SK-N-SH (cell line): Measurements from ENCODE around the gene RPL26. TPM values are rescaled to one million over a fixed set of nuclear protein-coding genes. Genes with fewer than 3 reads are reported as not detected.
A peak's percentile ranks its signal among the peaks of the same experiment; 100 is the strongest.

ENCODE experiments used
- CTCF ChIA-PET: fragments of 300-600, 350-600 bp; formaldehyde crosslinking; extraction: SDS; loops from one replicate; lab custom pipeline; 2021; lab: Yijun Ruan, JAX
- POLR2A ChIA-PET: fragments of 350-600 bp; sonication (Branson Sonifier 250); formaldehyde crosslinking; extraction: SDS; loops from one replicate; lab custom pipeline; 2020; ENCODE audit warnings: antibody characterized with exemption, inconsistent platforms; lab: Yijun Ruan, JAX
- DNase-seq: peaks from one replicate; pipeline ENCODE4 v3.0.0; 2012
- H2AFZ ChIP-seq: fragments of 200-600 bp; sonication (generic); 2 replicates; pipeline ENCODE4 v1.8.1; 2016; ENCODE audit warnings: antibody characterized with exemption, mild to moderate bottlenecking, low read depth
- H3F3A ChIP-seq: fragments of 200-600 bp; sonication (generic); replicated peaks from 2 replicates; pipeline ENCODE3; 2016; ENCODE audit warnings: antibody characterized with exemption, mild to moderate bottlenecking; ENCODE audit not compliant: insufficient read depth
- H3K27ac ChIP-seq, 2 experiments: fragments of 200-500 bp in 1 of 2; fragments of 200-600 bp in 1 of 2; sonication (Bioruptor generic) in 1 of 2; sonication (generic), shearing (Covaris generic) in 1 of 2; 2 replicates each; pipeline versions ENCODE4 v1.5.1 to v1.6.1; 2014 to 2016; ENCODE audit warnings: low read depth in 2 of 2, inconsistent platforms in 1 of 2, low read length in 1 of 2, mild to moderate bottlenecking in 1 of 2, mixed read lengths in 1 of 2
- H3K27me3 ChIP-seq: fragments of 200-600 bp; sonication (generic), shearing (Covaris generic); 2 replicates; pipeline ENCODE4 v1.6.1; 2016; ENCODE audit warnings: mixed run types; ENCODE audit not compliant: insufficient read depth
- H3K36me3 ChIP-seq, 2 experiments: fragments of 200-500 bp in 1 of 2; fragments of 200-600 bp in 1 of 2; sonication (Bioruptor generic) in 1 of 2; sonication (generic) in 1 of 2; replicated peaks in 1 of 2; 2 replicates each; pipeline versions ENCODE3 to v1.5.1; 2014 to 2016; ENCODE audit warnings: low read length in 1 of 2, mild to moderate bottlenecking in 1 of 2; ENCODE audit not compliant: insufficient read depth in 2 of 2, control insufficient read depth in 1 of 2
- H3K4me1 ChIP-seq, 2 experiments: fragments of 200-500 bp in 1 of 2; fragments of 200-600 bp in 1 of 2; sonication (Bioruptor generic) in 1 of 2; sonication (generic), shearing (Covaris generic) in 1 of 2; 2 replicates each; pipeline versions ENCODE4 v1.5.1 to v1.6.1; 2014 to 2016; ENCODE audit warnings: low read depth in 1 of 2, low read length in 1 of 2, mixed run types in 1 of 2; ENCODE audit not compliant: insufficient read depth in 2 of 2, control insufficient read depth in 1 of 2
- H3K4me2 ChIP-seq: fragments of 200-600 bp; sonication (generic), shearing (Covaris generic); 2 replicates; pipeline ENCODE4 v1.6.1; 2017; ENCODE audit warnings: mixed run types
- H3K4me3 ChIP-seq, 2 experiments: fragments of 200-500 bp in 1 of 2; fragments of 200-600 bp in 1 of 2; sonication (Bioruptor generic) in 1 of 2; sonication (generic), shearing (Covaris generic) in 1 of 2; 2 replicates each; pipeline versions ENCODE4 v1.5.1 to v1.8.1; 2014 to 2016; ENCODE audit warnings: low read depth in 2 of 2, inconsistent platforms in 1 of 2, low read length in 1 of 2, mild to moderate bottlenecking in 1 of 2, mixed read lengths in 1 of 2, moderate library complexity in 1 of 2
- H3K79me2 ChIP-seq: fragments of 200-600 bp; sonication (generic); 2 replicates; pipeline ENCODE4 v1.8.1; 2017; ENCODE audit warnings: mild to moderate bottlenecking; ENCODE audit not compliant: insufficient read depth
- H3K9ac ChIP-seq: fragments of 200-600 bp; sonication (generic); 2 replicates; pipeline ENCODE4 v1.6.1; 2017; ENCODE audit warnings: mixed run types
- H3K9me2 ChIP-seq: fragments of 200-600 bp; sonication (generic); 2 replicates; pipeline ENCODE4 v1.6.1; 2017; ENCODE audit warnings: mixed run types
- H3K9me3 ChIP-seq: fragments of 200-600 bp; sonication (generic); 2 replicates; pipeline ENCODE4 v1.6.1; 2017; ENCODE audit warnings: mixed run types, mild to moderate bottlenecking, moderate library complexity
- H4K20me1 ChIP-seq: fragments of 200-600 bp; sonication (generic); 2 replicates; pipeline ENCODE4 v1.6.1; 2017; ENCODE audit warnings: mild to moderate bottlenecking, mixed run types; ENCODE audit not compliant: insufficient read depth
- CHD2 ChIP-seq: fragments of 150-350 bp; IDR thresholded peaks from 2 replicates; pipeline ENCODE4 v1.6.1; 2018; ENCODE audit warnings: low read length; ENCODE audit not compliant: partially characterized antibody
- ELF1 ChIP-seq: IDR thresholded peaks from 2 replicates; pipeline ENCODE4 v1.4.0; 2012
- EP300 ChIP-seq, 2 experiments: IDR thresholded peaks; 2 replicates each; pipeline versions ENCODE4 v1.4.0 to v1.6.1; 2012; ENCODE audit warnings: borderline replicate concordance in 1 of 2, low read depth in 1 of 2, low read length in 1 of 2
- FOSL2 ChIP-seq: IDR thresholded peaks from 2 replicates; pipeline ENCODE4 v1.4.0; 2012; ENCODE audit warnings: low read depth, mild to moderate bottlenecking, moderate library complexity, borderline replicate concordance
- FOXJ3 ChIP-seq: sonication (generic); formaldehyde crosslinking; IDR thresholded peaks from 2 replicates; pipeline ENCODE4 v1.5.1; 2020; ENCODE audit warnings: mild to moderate bottlenecking, missing genetic modification reagents
- FOXM1 ChIP-seq: IDR thresholded peaks from 2 replicates; pipeline ENCODE4 v1.4.0; 2012; ENCODE audit warnings: low read depth, mild to moderate bottlenecking
- JUND ChIP-seq: IDR thresholded peaks from 2 replicates; pipeline ENCODE4 v1.4.0; 2012
- MEF2A ChIP-seq: IDR thresholded peaks from 2 replicates; pipeline ENCODE4 v1.4.0; 2012; ENCODE audit warnings: low read depth, borderline replicate concordance
- MXI1 ChIP-seq: IDR thresholded peaks from 2 replicates; pipeline ENCODE4 v1.6.1; 2012; ENCODE audit warnings: mild to moderate bottlenecking, low read depth, low read length, improper control_type of control experiment
- NFIC ChIP-seq: IDR thresholded peaks from 2 replicates; pipeline ENCODE4 v1.4.0; 2012; ENCODE audit warnings: borderline replicate concordance
- NRF1 ChIP-seq: IDR thresholded peaks from 2 replicates; pipeline ENCODE4 v1.6.1; 2012; ENCODE audit warnings: low read depth, mild to moderate bottlenecking, low read length
- POLR2AphosphoS5 ChIP-seq: IDR thresholded peaks from 2 replicates; pipeline ENCODE4 v1.6.1; 2012; ENCODE audit warnings: low read depth, low read length
- RAD21 ChIP-seq: IDR thresholded peaks from 2 replicates; pipeline ENCODE4 v1.6.1; 2012; ENCODE audit warnings: mild to moderate bottlenecking, low read length
- TAF1 ChIP-seq: IDR thresholded peaks from 2 replicates; pipeline ENCODE4 v1.6.1; 2012; ENCODE audit warnings: low read depth, mild to moderate bottlenecking, low read length, moderate library complexity, borderline replicate concordance
- TCF12 ChIP-seq: IDR thresholded peaks from 2 replicates; pipeline ENCODE4 v1.4.0; 2012
- YY1 ChIP-seq: IDR thresholded peaks from 2 replicates; pipeline ENCODE4 v1.4.0; 2012; ENCODE audit warnings: low read depth, mild to moderate bottlenecking
- WGBS: methylation state at CpG from one replicate; pipeline ENCODE4 v1.1.6; 2017; ENCODE audit warnings: low lambda C conversion rate; 5-methylcytosine and 5-hydroxymethylcytosine counted together
- polyA plus RNA-seq, 3 experiments: library from polyadenylated mRNA; depleted of rRNA; stranded (reverse); fragments of >200 nt; gene quantifications; 2 replicates each; pipeline ENCODE4 v1.2.3, GENCODE V29; 2012
- TF ChIP-seq, protein P1 (sequence below): IDR thresholded peaks from 2 replicates; pipeline ENCODE4 v1.4.0; 2012; ENCODE audit warnings: low read depth
- TF ChIP-seq, protein P2 (sequence below): IDR thresholded peaks from 2 replicates; pipeline ENCODE4 v1.4.0; 2012; ENCODE audit warnings: low read depth, borderline replicate concordance
- TF ChIP-seq, protein P3 (sequence below): fragments of 150-350 bp; IDR thresholded peaks from 2 replicates; pipeline ENCODE4 v1.6.1; 2017; ENCODE audit warnings: antibody characterized with exemption, low read length, low read depth, borderline replicate concordance
- TF ChIP-seq, protein P4 (sequence below): fragments of 200-600 bp; sonication (generic); IDR thresholded peaks from 2 replicates; pipeline ENCODE4 v1.6.1; 2017; ENCODE audit warnings: antibody characterized with exemption, mild to moderate bottlenecking, moderate library complexity
- TF ChIP-seq, protein P5 (sequence below): IDR thresholded peaks from 2 replicates; pipeline ENCODE4; 2012
- TF ChIP-seq, protein P6 (sequence below): IDR thresholded peaks from 2 replicates; pipeline ENCODE4 v1.6.1; 2012; ENCODE audit warnings: mild to moderate bottlenecking, low read depth, low read length, moderate library complexity

The RPL26 gene
- polyA plus RNA-seq (2012; rRNA removed), result 4,770 and 5,684 TPM in 2 replicates
- polyA plus RNA-seq (2012; cell fraction: cytosol; rRNA removed), result 7,597 and 10,418 TPM in 2 replicates
- 774 and 1,084 TPM in 2 replicates for polyA plus RNA-seq (2012; cell fraction: nucleus; rRNA removed)

DNA sequence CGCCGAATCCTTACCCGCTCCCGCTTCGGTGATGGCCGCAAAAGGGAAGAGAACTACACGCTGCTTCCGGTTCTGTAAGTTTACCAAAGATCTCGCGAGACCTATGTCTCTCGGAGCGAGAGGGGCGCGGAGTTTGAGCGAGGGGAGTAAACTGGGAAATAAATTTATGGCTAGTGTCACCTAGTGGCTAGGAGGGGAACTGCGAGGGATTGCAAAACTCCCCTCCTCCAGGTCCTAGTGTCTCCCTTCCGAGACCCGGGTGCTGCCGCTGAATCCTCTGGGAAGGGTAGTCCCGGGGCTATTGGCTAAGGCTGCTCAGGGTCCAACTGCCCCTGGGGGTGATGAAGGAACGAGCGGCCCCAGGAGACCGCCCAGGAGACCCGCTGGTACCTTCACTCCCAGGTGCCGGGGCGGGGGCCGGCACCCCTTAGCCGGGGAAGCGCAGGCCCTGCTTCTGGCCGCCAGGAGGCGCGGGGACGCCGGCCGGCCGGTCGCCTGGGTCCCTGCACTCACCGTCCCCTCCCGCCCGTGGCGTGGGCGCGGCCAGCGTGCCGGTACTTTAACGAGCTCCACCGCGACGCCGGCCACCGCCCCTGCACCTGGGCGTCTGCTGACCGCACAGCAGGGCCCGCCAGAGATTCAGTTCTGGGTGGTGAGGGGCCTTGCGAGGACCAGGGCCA, at the start of gene RPL26:
RPL26 (minus strand) TSS at position 51 of the 680 bp plus-strand sequence. CDS start 883 bp downstream, outside the sequence.
- Histone ChIP-seq H4K20me1 (peaks cover 39% of the 10 kb centered on the region), H3K4me2 (peak within 1 kb of the TSS; percentile 98), H3F3A (peaks cover 64% of the 10 kb centered on the region), H3K9me2 (no peaks in the 10 kb centered on the region), H3K27me3 (no peaks in the 10 kb centered on the region), H3K79me2 (peaks cover 48% of the 10 kb centered on the region), H3K4me1 (peaks cover 21 to 28% of the 10 kb centered on the region in 2 experiments; a peak in 3 of 4 replicates), H3K4me3 (peak within 1 kb of the TSS; percentile 73 to 87), H3K36me3 (peaks cover 23 to 40% of the 10 kb centered on the region in 2 experiments), H3K27ac (peak within 1 kb of the TSS; percentile 77 to 90), H3K9me3 (no peaks in the 10 kb centered on the region), H2AFZ (peak within 1 kb of the TSS; percentile 73), H3K9ac (peak within 1 kb of the TSS; percentile 95)
- DNase-seq, result peak; percentile 94
- ChIA-PET POLR2A (interaction anchor here (0.7 to 1.2 kb wide), 6 partner anchors 9 to 402 kb away, joined by 3 to 6 read pairs (median 4); partner anchors contain the start of genes MYH10 and SLC25A35), CTCF (interaction anchor here (0.6 to 2.9 kb wide), 40 partner anchors 8 to 407 kb away, joined by 3 to 19 read pairs (median 4); partner anchors contain the start of genes CCDC42, MYH10, NDEL1 and RNF222)
- 0% methylated on average over 12 of the region's 55 CpGs for whole genome bisulfite sequencing
- TF ChIP-seq NRF1, result no peak
- 0 out of 2 replicates have a peak, but pooled peaks have one; percentile 17 for TF ChIP-seq FOXM1
- TF ChIP-seq, protein P1, sequence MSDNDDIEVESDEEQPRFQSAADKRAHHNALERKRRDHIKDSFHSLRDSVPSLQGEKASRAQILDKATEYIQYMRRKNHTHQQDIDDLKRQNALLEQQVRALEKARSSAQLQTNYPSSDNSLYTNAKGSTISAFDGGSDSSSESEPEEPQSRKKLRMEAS, result peak; percentile 94
- peak; percentile 99 for TF ChIP-seq CHD2
- TF ChIP-seq JUND, result no peak; the same call in 1 of the 2 replicates
- TF ChIP-seq TAF1, result peak; percentile 100
- TF ChIP-seq, protein P2, sequence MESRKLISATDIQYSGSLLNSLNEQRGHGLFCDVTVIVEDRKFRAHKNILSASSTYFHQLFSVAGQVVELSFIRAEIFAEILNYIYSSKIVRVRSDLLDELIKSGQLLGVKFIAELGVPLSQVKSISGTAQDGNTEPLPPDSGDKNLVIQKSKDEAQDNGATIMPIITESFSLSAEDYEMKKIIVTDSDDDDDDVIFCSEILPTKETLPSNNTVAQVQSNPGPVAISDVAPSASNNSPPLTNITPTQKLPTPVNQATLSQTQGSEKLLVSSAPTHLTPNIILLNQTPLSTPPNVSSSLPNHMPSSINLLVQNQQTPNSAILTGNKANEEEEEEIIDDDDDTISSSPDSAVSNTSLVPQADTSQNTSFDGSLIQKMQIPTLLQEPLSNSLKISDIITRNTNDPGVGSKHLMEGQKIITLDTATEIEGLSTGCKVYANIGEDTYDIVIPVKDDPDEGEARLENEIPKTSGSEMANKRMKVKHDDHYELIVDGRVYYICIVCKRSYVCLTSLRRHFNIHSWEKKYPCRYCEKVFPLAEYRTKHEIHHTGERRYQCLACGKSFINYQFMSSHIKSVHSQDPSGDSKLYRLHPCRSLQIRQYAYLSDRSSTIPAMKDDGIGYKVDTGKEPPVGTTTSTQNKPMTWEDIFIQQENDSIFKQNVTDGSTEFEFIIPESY, result peak; percentile 99
- TF ChIP-seq ELF1, result peak; percentile 96
- TF ChIP-seq TCF12, result peak; percentile 43; the same call in 1 of the 2 replicates
- TF ChIP-seq NFIC, result no peak
- no peak for TF ChIP-seq FOSL2
- TF ChIP-seq FOXJ3, result no peak
- peak; percentile 99 for TF ChIP-seq POLR2AphosphoS5
- TF ChIP-seq, protein P3, sequence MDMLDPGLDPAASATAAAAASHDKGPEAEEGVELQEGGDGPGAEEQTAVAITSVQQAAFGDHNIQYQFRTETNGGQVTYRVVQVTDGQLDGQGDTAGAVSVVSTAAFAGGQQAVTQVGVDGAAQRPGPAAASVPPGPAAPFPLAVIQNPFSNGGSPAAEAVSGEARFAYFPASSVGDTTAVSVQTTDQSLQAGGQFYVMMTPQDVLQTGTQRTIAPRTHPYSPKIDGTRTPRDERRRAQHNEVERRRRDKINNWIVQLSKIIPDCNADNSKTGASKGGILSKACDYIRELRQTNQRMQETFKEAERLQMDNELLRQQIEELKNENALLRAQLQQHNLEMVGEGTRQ, result no peak
- TF ChIP-seq MXI1, result peak; percentile 94
- peak in 1 of 2 experiments; percentile 8; a peak in 1 of 4 replicates for TF ChIP-seq EP300 (IDR thresholded peaks at IDR 0.05; ENCODE audit: borderline replicate concordance in 1 of 2, low read depth in 1 of 2, low read length in 1 of 2)
- peak; percentile 84; the same call in 1 of the 2 replicates for TF ChIP-seq YY1
- TF ChIP-seq, protein P4, sequence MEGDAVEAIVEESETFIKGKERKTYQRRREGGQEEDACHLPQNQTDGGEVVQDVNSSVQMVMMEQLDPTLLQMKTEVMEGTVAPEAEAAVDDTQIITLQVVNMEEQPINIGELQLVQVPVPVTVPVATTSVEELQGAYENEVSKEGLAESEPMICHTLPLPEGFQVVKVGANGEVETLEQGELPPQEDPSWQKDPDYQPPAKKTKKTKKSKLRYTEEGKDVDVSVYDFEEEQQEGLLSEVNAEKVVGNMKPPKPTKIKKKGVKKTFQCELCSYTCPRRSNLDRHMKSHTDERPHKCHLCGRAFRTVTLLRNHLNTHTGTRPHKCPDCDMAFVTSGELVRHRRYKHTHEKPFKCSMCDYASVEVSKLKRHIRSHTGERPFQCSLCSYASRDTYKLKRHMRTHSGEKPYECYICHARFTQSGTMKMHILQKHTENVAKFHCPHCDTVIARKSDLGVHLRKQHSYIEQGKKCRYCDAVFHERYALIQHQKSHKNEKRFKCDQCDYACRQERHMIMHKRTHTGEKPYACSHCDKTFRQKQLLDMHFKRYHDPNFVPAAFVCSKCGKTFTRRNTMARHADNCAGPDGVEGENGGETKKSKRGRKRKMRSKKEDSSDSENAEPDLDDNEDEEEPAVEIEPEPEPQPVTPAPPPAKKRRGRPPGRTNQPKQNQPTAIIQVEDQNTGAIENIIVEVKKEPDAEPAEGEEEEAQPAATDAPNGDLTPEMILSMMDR, result peak; percentile 98
- TF ChIP-seq MEF2A, result no peak; the same call in 1 of the 2 replicates
- TF ChIP-seq, protein P5, sequence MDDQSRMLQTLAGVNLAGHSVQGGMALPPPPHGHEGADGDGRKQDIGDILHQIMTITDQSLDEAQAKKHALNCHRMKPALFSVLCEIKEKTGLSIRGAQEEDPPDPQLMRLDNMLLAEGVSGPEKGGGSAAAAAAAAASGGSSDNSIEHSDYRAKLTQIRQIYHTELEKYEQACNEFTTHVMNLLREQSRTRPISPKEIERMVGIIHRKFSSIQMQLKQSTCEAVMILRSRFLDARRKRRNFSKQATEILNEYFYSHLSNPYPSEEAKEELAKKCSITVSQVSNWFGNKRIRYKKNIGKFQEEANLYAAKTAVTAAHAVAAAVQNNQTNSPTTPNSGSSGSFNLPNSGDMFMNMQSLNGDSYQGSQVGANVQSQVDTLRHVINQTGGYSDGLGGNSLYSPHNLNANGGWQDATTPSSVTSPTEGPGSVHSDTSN, result no peak; the same call in 1 of the 2 replicates
- TF ChIP-seq, protein P6, sequence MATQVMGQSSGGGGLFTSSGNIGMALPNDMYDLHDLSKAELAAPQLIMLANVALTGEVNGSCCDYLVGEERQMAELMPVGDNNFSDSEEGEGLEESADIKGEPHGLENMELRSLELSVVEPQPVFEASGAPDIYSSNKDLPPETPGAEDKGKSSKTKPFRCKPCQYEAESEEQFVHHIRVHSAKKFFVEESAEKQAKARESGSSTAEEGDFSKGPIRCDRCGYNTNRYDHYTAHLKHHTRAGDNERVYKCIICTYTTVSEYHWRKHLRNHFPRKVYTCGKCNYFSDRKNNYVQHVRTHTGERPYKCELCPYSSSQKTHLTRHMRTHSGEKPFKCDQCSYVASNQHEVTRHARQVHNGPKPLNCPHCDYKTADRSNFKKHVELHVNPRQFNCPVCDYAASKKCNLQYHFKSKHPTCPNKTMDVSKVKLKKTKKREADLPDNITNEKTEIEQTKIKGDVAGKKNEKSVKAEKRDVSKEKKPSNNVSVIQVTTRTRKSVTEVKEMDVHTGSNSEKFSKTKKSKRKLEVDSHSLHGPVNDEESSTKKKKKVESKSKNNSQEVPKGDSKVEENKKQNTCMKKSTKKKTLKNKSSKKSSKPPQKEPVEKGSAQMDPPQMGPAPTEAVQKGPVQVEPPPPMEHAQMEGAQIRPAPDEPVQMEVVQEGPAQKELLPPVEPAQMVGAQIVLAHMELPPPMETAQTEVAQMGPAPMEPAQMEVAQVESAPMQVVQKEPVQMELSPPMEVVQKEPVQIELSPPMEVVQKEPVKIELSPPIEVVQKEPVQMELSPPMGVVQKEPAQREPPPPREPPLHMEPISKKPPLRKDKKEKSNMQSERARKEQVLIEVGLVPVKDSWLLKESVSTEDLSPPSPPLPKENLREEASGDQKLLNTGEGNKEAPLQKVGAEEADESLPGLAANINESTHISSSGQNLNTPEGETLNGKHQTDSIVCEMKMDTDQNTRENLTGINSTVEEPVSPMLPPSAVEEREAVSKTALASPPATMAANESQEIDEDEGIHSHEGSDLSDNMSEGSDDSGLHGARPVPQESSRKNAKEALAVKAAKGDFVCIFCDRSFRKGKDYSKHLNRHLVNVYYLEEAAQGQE, result peak; percentile 70
- TF ChIP-seq RAD21, result peak; percentile 40; the same call in 1 of the 2 replicates
